ENCODE data around the gene GALNT5.
"Not testable (repeated sequence)": the region's sequence is repeated elsewhere in the genome, so short reads cannot be mapped to it uniquely, and the experiment has no call there.

The GALNT5 gene

GRCh38 chr2:157252529-157252928 lies 5.0 kb upstream of the GALNT5 start:
- no peak for DNase-seq

GRCh38 chr2:157254041-157254440 lies 3.5 kb upstream of the GALNT5 start:
- no peak for DNase-seq

DNA sequence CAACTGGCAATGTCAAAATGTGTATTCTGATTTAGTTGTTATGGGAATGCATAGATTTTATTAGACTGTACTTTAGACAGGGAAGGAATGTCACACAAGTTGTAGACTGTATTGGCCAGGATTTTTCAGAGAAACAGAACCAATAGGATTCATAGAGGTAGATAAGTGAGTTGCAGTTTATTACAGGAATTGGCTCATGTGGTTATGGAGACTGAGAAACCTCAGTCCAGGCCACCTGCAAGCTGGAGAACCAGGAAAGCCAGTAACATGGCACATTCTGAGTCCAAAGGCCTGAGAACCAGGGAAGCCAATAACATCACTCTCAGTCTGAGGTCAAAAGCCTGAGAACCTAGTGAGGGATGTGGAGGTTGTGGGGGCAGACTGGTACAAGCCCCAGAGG lies 1.8 kb upstream of the GALNT5 start:
- DNase-seq, result no peak

DNA sequence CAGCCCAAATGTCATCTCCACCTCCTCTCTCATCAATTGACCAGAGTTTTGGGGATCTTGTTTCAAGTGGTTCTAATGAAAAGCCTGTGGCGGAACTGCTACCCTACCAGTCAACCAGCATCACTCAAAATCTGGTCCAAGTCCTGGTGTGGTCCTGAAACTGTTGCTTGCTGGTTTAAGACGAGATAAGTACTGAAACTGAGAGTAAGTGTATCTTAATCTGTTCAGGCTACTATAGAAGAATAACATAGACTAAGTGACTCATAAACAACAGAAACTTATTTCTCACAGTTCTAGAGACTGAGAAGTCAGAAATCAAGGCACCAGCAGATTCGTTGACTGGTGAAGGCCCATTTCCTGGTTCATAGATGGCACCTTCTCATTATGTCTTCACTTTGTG lies 879 bp upstream of the GALNT5 start:
- DNase-seq, result no peak

GRCh38 chr2:157258520-157259326 lies 1.2 kb downstream of the GALNT5 start:
- DNase-seq, result no peak

DNA sequence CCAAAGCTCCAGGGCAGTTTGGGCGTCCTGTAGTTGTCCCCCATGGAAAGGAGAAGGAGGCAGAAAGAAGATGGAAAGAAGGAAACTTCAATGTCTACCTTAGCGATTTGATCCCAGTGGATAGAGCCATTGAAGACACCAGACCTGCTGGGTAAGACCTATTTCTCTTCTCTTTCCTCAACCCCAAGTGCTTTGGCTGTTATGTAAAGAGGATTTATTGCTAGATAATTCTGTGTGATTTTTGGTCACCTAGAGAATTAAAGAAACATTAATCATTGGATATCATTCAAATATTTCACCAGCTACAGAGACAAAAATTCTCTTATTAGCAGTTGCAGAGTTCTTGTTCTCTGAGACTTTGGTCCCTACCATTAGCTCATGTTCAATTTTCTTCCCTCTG lies 1.9 kb downstream of the GALNT5 start:
- DNase-seq, result no peak

DNA sequence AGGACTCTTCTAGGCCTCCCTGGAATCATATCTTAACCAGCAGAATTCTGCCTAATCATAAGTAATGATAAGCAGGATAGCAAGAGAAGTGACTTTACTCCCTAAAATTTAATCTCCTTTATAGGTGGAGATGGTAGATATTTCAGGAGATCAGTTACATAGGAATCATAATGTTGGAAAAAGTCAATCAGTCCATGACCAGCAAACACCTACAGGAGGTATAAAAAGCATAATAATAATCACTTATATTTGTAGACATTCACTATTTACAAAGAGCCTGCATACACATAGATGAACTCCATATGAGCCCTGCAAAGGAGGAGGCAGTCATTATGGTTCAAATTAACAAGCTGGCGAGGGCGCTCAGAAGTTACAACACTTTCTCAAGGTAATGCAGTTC lies 2.5 kb downstream of the GALNT5 start:
- DNase-seq, result no peak

GRCh38 chr2:157260533-157261198 lies 3.2 kb downstream of the GALNT5 start:
- no peak for DNase-seq

DNA sequence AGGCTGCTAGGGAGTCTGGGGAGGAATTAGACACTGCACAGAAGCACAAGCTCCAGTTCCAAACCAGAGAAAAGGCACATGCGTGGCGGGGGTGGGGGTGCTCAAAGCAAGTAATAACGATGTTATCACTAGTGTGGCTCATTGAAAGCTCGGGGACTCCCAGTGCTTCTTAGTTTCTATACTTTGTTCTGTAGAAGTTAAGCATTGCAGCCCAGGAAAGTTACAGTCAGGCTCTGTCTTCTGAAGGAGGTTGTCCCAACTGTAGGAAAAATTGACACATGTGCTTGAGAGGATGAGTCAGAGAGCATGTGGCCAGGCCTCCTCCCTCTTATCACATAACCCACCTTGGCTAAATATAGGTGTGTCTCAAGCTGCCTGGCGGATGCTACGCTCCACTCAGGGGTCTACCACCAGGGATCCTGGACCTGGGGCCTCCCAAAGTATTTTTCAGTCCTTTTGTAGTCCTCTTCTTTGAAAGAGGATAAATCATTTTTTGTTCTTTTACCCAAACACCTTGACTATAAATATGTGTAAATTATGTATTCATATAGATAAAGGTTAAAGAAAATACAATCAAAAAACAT lies 3.8 kb downstream of the GALNT5 start:
- peak; percentile 3 to 17 for DNase-seq

GRCh38 chr2:157262248-157262647 lies 4.7 kb downstream of the GALNT5 start:
- DNase-seq, result no peak

GRCh38 chr2:157264099-157264498 lies 6.6 kb downstream of the GALNT5 start:
- DNase-seq, result no peak

GRCh38 chr2:157265825-157266224 lies 8.3 kb downstream of the GALNT5 start:
- DNase-seq, result no peak

DNA sequence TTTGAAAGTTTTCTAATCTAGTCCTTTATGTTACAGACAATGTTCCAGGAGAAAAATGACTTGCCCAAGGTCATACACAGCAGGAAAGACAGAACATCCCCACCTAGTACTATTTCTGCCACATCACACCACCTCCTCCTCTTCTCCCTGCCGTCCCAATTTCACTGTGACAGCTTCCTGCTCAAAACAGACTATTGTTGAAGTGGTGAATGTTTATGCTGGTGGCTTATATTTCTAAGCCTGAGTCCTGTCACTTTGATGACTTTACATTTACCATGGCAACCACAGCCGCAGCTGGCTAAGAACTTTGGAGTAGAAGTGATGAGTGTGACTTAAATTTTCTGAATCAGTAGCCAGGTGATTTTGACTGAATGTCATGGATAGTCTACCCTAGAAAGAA lies 10.0 kb downstream of the GALNT5 start:
- no peak for DNase-seq

DNA sequence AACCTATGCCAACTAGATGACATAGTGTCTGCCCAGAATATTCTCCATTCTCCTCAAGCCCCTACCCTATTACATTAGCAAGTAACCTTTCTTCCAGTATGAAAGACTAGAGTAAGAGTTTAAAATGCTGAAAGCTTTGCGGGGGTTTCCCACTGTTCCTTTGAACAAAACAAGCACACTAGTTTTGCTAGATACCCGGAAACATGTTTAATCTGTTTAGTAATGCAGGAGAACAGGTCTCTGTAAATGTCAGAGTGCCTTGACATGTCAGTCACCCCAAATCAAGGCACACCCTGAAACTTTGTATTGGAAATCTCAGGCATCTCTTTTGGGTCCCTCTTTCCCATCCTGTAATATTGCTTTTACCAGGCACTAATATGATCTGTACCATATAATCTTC lies 11.6 kb downstream of the GALNT5 start:
- no peak for DNase-seq

DNA sequence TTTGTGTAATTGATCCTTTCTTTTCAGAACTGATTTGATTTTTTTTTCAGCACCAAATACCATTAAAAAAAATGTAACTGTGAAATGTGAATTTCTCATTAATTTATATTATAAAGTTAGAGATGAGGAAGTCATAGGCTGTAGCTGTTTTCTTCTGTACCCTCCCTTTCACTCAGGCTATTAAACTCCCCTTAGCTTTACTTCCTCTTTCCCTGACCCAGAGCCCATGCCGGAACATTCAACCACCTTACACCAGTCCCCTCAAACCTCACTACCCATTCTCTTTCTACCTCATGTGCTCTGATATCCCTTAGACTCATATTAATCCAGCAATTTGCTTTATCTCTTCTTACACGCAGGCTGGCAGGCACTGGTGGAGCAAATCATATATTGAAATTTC lies 12.4 kb downstream of the GALNT5 start:
- no peak for DNase-seq

- DNase-seq, result no peak
Measured at GRCh38 chr2:157271590-157272203, 14.2 kb downstream of the GALNT5 start.

GRCh38 chr2:157279311-157279710 lies 21.8 kb downstream of the GALNT5 start:
- not testable (repeated sequence) for DNase-seq

DNA sequence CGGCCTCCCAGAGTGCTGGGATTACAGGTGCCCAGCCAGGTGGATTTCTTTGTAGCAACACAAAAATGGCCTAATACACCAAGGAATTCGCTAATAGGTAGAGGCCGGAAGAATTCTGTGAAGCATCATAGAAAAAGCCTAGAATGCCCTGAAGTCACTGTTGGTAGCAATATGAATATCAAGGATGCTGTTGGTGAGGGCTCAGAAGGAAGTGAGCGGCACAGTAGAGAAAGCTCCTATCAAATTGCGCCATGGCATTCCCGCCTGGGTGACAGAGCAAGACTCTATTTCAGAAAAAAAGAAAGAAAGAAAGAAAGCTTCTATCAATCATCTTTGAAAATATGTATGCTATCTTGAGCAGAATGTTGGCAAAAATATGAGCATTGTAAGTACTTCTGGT lies 23.8 kb downstream of the GALNT5 start:
- no peak for DNase-seq

- DNase-seq, result no peak
Measured at GRCh38 chr2:157283468-157283867, 26.0 kb downstream of the GALNT5 start.

GRCh38 chr2:157287160-157287559 lies 29.7 kb downstream of the GALNT5 start:
- DNase-seq, result no peak

- no peak for DNase-seq
Measured at GRCh38 chr2:157290525-157290924, 33.0 kb downstream of the GALNT5 start.

- DNase-seq, result peak in 1 of 2 experiments; percentile 11
Measured at GRCh38 chr2:157291018-157291417, 33.5 kb downstream of the GALNT5 start.

DNA sequence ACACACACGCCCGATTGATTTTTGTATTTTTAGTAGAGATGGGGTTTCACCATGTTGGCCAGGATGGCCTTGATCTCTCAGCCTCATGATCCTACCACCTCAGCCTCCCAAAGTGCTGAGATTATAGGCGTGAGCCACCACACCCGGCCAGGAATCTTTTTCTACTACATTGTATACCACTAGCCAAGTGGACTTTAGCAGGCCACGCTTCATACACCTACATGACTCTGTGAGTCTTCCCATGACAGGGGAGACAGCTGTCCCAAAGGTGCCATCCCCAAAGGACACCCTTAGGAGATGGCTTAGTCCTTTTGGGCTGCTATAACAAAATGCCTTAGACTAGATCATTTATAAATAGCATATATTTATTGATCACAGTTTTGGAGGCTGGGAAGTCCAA lies 35.3 kb downstream of the GALNT5 start:
- no peak for DNase-seq

GRCh38 chr2:157296490-157296889 lies 39.0 kb downstream of the GALNT5 start:
- DNase-seq, result no peak

Data from SHP77 (cell line).